GM10248 (cell line): ENCODE results near the gene SMAD3.

Experiments used
- CTCF ChIA-PET: fragments of 300-600 bp; sonication (Branson Sonifier 250); formaldehyde crosslinking; extraction: SDS; loops from one replicate; lab custom pipeline; 2021; ENCODE audit warnings: antibody characterized with exemption; lab: Yijun Ruan, JAX
- POLR2A ChIA-PET: fragments of 350-650 bp; sonication (Branson Sonifier 250); formaldehyde crosslinking; extraction: SDS; loops from one replicate; lab custom pipeline; 2020; ENCODE audit warnings: antibody characterized with exemption; lab: Yijun Ruan, JAX
- DNase-seq: peaks from one replicate; pipeline ENCODE4 v3.0.0; 2012; ENCODE audit errors: extremely low spot score
- TF ChIP-seq, protein P1 (sequence below): IDR thresholded peaks from 2 replicates; pipeline ENCODE4 v1.5.1; 2012; ENCODE audit warnings: mild to moderate bottlenecking, low read depth; ENCODE audit errors: extremely low read depth, missing control alignments, control extremely low read depth

The SMAD3 gene

DNA sequence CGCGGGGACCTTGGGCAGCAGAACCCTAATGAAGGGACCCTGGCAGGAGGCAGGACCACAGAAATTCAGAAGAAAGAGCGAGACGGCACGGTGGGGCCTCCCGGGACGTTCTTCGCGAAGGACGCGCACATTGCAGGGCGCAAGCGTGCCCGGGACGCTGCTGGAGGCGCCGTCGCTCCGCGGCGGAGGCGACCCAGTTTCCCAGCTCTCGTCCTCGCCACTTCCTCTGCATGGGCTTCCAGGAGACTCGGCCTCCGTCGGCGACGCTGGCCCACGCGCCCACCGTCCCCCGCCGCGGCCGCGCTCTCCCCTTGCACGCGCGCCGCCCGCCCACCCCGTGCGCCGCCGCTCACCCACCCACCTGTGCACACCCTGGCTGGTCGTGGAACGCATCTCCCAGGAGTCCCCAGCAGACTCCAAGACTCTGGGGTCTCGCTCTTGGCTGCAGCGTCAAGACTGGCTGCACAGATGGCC lies 31.8 kb upstream of the SMAD3 start:
- DNase-seq = no peak
- TF ChIP-seq, protein P1, sequence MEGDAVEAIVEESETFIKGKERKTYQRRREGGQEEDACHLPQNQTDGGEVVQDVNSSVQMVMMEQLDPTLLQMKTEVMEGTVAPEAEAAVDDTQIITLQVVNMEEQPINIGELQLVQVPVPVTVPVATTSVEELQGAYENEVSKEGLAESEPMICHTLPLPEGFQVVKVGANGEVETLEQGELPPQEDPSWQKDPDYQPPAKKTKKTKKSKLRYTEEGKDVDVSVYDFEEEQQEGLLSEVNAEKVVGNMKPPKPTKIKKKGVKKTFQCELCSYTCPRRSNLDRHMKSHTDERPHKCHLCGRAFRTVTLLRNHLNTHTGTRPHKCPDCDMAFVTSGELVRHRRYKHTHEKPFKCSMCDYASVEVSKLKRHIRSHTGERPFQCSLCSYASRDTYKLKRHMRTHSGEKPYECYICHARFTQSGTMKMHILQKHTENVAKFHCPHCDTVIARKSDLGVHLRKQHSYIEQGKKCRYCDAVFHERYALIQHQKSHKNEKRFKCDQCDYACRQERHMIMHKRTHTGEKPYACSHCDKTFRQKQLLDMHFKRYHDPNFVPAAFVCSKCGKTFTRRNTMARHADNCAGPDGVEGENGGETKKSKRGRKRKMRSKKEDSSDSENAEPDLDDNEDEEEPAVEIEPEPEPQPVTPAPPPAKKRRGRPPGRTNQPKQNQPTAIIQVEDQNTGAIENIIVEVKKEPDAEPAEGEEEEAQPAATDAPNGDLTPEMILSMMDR = peak; percentile 5
- ChIA-PET CTCF (interaction anchor here (1.5 kb wide), 1 partner anchor 9 kb away, joined by 6 read pairs; no protein-coding TSS in a partner anchor), POLR2A (no interaction called here)

DNA sequence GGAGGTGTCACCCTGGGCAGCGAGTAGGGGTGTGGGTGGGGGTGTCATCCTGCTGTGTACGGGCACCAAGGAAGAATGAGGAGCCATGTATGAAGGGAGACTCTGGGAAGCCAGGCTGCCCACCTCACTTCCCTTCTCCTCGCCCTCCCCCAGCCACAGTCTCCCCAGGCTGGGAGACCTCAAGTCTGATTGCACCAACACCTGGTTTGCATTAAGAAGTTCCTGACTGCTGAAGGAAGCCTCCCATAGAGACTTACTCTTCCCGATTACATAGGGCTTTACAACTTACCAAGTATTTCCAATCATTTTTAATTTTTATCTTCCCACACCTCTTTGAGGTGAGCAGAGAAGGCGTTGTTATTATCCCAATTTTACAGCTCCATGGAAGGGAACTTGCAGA lies 29.5 kb upstream of the SMAD3 start:
- ChIA-PET POLR2A (no interaction called here), CTCF (no interaction called here)
- DNase-seq = no peak
- TF ChIP-seq, protein P1 = no peak

GRCh38 chr15:67036775-67037555 lies 28.4 kb upstream of the SMAD3 start:
- CTCF ChIA-PET = interaction anchor here (1.2 to 2.5 kb wide), 3 partner anchors 11 to 18 kb away, joined by 3 to 12 read pairs (median 5); no protein-coding TSS in a partner anchor
- POLR2A ChIA-PET = no interaction called here

GRCh38 chr15:67037694-67038093 lies 27.7 kb upstream of the SMAD3 start:
- DNase-seq = no peak
- POLR2A ChIA-PET = no interaction called here
- TF ChIP-seq, protein P1 = no peak
- CTCF ChIA-PET = interaction anchor here (1.2 to 2.5 kb wide), 4 partner anchors 10 to 44 kb away, joined by 3 to 12 read pairs (median 4); no protein-coding TSS in a partner anchor

More at GRCh38 chr15:67036775-67037555, 28.4 kb upstream of the SMAD3 start:
- no peak for DNase-seq
- TF ChIP-seq, protein P1 = no peak

- TF ChIP-seq, protein P1 = no peak
- POLR2A ChIA-PET = no interaction called here
- DNase-seq = no peak
- CTCF ChIA-PET = interaction anchor here (1.2 to 2.5 kb wide), 2 partner anchors 9 to 43 kb away, joined by 4 to 12 read pairs; no protein-coding TSS in a partner anchor
These were observed 26.7 kb upstream of the SMAD3 start for GRCh38 chr15:67038736-67039135.

- ChIA-PET CTCF (no interaction called here), POLR2A (no interaction called here)
- DNase-seq = no peak
- TF ChIP-seq, protein P1 = no peak
These were observed 25.9 kb upstream of the SMAD3 start for GRCh38 chr15:67039384-67040075.
